SK-N-SH (cell line): ENCODE results near the gene PTPRK. TPM values are rescaled to one million over a fixed set of nuclear protein-coding genes. Genes with fewer than 3 reads are reported as not detected.
A peak's percentile ranks its signal among the peaks of the same experiment; 100 is the strongest.

ENCODE experiments used
- CTCF ChIA-PET: fragments of 300-600, 350-600 bp; formaldehyde crosslinking; extraction: SDS; loops from one replicate; lab custom pipeline; 2021; lab: Yijun Ruan, JAX
- POLR2A ChIA-PET: fragments of 350-600 bp; sonication (Branson Sonifier 250); formaldehyde crosslinking; extraction: SDS; loops from one replicate; lab custom pipeline; 2020; ENCODE audit warnings: antibody characterized with exemption, inconsistent platforms; lab: Yijun Ruan, JAX
- DNase-seq: peaks from one replicate; pipeline ENCODE4 v3.0.0; 2012
- H2AFZ ChIP-seq: fragments of 200-600 bp; sonication (generic); 2 replicates; pipeline ENCODE4 v1.8.1; 2016; ENCODE audit warnings: antibody characterized with exemption, mild to moderate bottlenecking, low read depth
- H3F3A ChIP-seq: fragments of 200-600 bp; sonication (generic); replicated peaks from 2 replicates; pipeline ENCODE3; 2016; ENCODE audit warnings: antibody characterized with exemption, mild to moderate bottlenecking; ENCODE audit not compliant: insufficient read depth
- H3K27ac ChIP-seq, 2 experiments: fragments of 200-500 bp in 1 of 2; fragments of 200-600 bp in 1 of 2; sonication (Bioruptor generic) in 1 of 2; sonication (generic), shearing (Covaris generic) in 1 of 2; 2 replicates each; pipeline versions ENCODE4 v1.5.1 to v1.6.1; 2014 to 2016; ENCODE audit warnings: low read depth in 2 of 2, inconsistent platforms in 1 of 2, low read length in 1 of 2, mild to moderate bottlenecking in 1 of 2, mixed read lengths in 1 of 2
- H3K27me3 ChIP-seq: fragments of 200-600 bp; sonication (generic), shearing (Covaris generic); 2 replicates; pipeline ENCODE4 v1.6.1; 2016; ENCODE audit warnings: mixed run types; ENCODE audit not compliant: insufficient read depth
- H3K36me3 ChIP-seq, 2 experiments: fragments of 200-500 bp in 1 of 2; fragments of 200-600 bp in 1 of 2; sonication (Bioruptor generic) in 1 of 2; sonication (generic) in 1 of 2; replicated peaks in 1 of 2; 2 replicates each; pipeline versions ENCODE3 to v1.5.1; 2014 to 2016; ENCODE audit warnings: low read length in 1 of 2, mild to moderate bottlenecking in 1 of 2; ENCODE audit not compliant: insufficient read depth in 2 of 2, control insufficient read depth in 1 of 2
- H3K4me1 ChIP-seq, 2 experiments: fragments of 200-500 bp in 1 of 2; fragments of 200-600 bp in 1 of 2; sonication (Bioruptor generic) in 1 of 2; sonication (generic), shearing (Covaris generic) in 1 of 2; 2 replicates each; pipeline versions ENCODE4 v1.5.1 to v1.6.1; 2014 to 2016; ENCODE audit warnings: low read depth in 1 of 2, low read length in 1 of 2, mixed run types in 1 of 2; ENCODE audit not compliant: insufficient read depth in 2 of 2, control insufficient read depth in 1 of 2
- H3K4me2 ChIP-seq: fragments of 200-600 bp; sonication (generic), shearing (Covaris generic); 2 replicates; pipeline ENCODE4 v1.6.1; 2017; ENCODE audit warnings: mixed run types
- H3K4me3 ChIP-seq, 2 experiments: fragments of 200-500 bp in 1 of 2; fragments of 200-600 bp in 1 of 2; sonication (Bioruptor generic) in 1 of 2; sonication (generic), shearing (Covaris generic) in 1 of 2; 2 replicates each; pipeline versions ENCODE4 v1.5.1 to v1.8.1; 2014 to 2016; ENCODE audit warnings: low read depth in 2 of 2, inconsistent platforms in 1 of 2, low read length in 1 of 2, mild to moderate bottlenecking in 1 of 2, mixed read lengths in 1 of 2, moderate library complexity in 1 of 2
- H3K79me2 ChIP-seq: fragments of 200-600 bp; sonication (generic); 2 replicates; pipeline ENCODE4 v1.8.1; 2017; ENCODE audit warnings: mild to moderate bottlenecking; ENCODE audit not compliant: insufficient read depth
- H3K9ac ChIP-seq: fragments of 200-600 bp; sonication (generic); 2 replicates; pipeline ENCODE4 v1.6.1; 2017; ENCODE audit warnings: mixed run types
- H3K9me2 ChIP-seq: fragments of 200-600 bp; sonication (generic); 2 replicates; pipeline ENCODE4 v1.6.1; 2017; ENCODE audit warnings: mixed run types
- H3K9me3 ChIP-seq: fragments of 200-600 bp; sonication (generic); 2 replicates; pipeline ENCODE4 v1.6.1; 2017; ENCODE audit warnings: mixed run types, mild to moderate bottlenecking, moderate library complexity
- H4K20me1 ChIP-seq: fragments of 200-600 bp; sonication (generic); 2 replicates; pipeline ENCODE4 v1.6.1; 2017; ENCODE audit warnings: mild to moderate bottlenecking, mixed run types; ENCODE audit not compliant: insufficient read depth
- CHD2 ChIP-seq: fragments of 150-350 bp; IDR thresholded peaks from 2 replicates; pipeline ENCODE4 v1.6.1; 2018; ENCODE audit warnings: low read length; ENCODE audit not compliant: partially characterized antibody
- ELF1 ChIP-seq: IDR thresholded peaks from 2 replicates; pipeline ENCODE4 v1.4.0; 2012
- EZH2phosphoT487 ChIP-seq: fragments of 200-600 bp; sonication (generic); IDR thresholded peaks from 2 replicates; pipeline ENCODE4 v1.6.1; 2017; ENCODE audit warnings: low read depth, mixed run types, mild to moderate bottlenecking, antibody characterized with exemption, moderate library complexity, borderline replicate concordance
- FOSL2 ChIP-seq: IDR thresholded peaks from 2 replicates; pipeline ENCODE4 v1.4.0; 2012; ENCODE audit warnings: low read depth, mild to moderate bottlenecking, moderate library complexity, borderline replicate concordance
- GATA2 ChIP-seq: sonication (generic); formaldehyde crosslinking; IDR thresholded peaks from 2 replicates; pipeline ENCODE4 v1.5.0; 2020; ENCODE audit warnings: mild to moderate bottlenecking, missing genetic modification reagents
- IRF3 ChIP-seq: fragments of 150-350 bp; IDR thresholded peaks from 2 replicates; pipeline ENCODE4 v1.6.1; 2016; ENCODE audit warnings: mild to moderate bottlenecking, low read depth, low read length
- MXI1 ChIP-seq: IDR thresholded peaks from 2 replicates; pipeline ENCODE4 v1.6.1; 2012; ENCODE audit warnings: mild to moderate bottlenecking, low read depth, low read length, improper control_type of control experiment
- RAD21 ChIP-seq: IDR thresholded peaks from 2 replicates; pipeline ENCODE4 v1.6.1; 2012; ENCODE audit warnings: mild to moderate bottlenecking, low read length
- RCOR1 ChIP-seq: fragments of 150-350 bp; IDR thresholded peaks from 2 replicates; pipeline ENCODE4 v1.6.1; 2017; ENCODE audit warnings: antibody characterized with exemption, low read length
- TAF1 ChIP-seq: IDR thresholded peaks from 2 replicates; pipeline ENCODE4 v1.6.1; 2012; ENCODE audit warnings: low read depth, mild to moderate bottlenecking, low read length, moderate library complexity, borderline replicate concordance
- TCF12 ChIP-seq: IDR thresholded peaks from 2 replicates; pipeline ENCODE4 v1.4.0; 2012
- TEAD4 ChIP-seq: IDR thresholded peaks from 2 replicates; pipeline ENCODE4 v1.4.0; 2012; ENCODE audit warnings: mild to moderate bottlenecking, borderline replicate concordance; ENCODE audit not compliant: insufficient read depth
- USF2 ChIP-seq: fragments of 150-350 bp; IDR thresholded peaks from 2 replicates; pipeline ENCODE4 v1.6.1; 2017; ENCODE audit warnings: antibody characterized with exemption, low read length, low read depth, borderline replicate concordance
- YY1 ChIP-seq: IDR thresholded peaks from 2 replicates; pipeline ENCODE4 v1.4.0; 2012; ENCODE audit warnings: low read depth, mild to moderate bottlenecking
- ZBTB33 ChIP-seq: IDR thresholded peaks from 2 replicates; pipeline ENCODE4 v1.4.0; 2012; ENCODE audit warnings: low read depth, borderline replicate concordance
- WGBS: methylation state at CpG from one replicate; pipeline ENCODE4 v1.1.6; 2017; ENCODE audit warnings: low lambda C conversion rate; 5-methylcytosine and 5-hydroxymethylcytosine counted together
- polyA plus RNA-seq, 3 experiments: library from polyadenylated mRNA; depleted of rRNA; stranded (reverse); fragments of >200 nt; gene quantifications; 2 replicates each; pipeline ENCODE4 v1.2.3, GENCODE V29; 2012
- TF ChIP-seq, protein P1 (sequence below): IDR thresholded peaks from 2 replicates; pipeline ENCODE4; 2012

PTPRK gene
- polyA plus RNA-seq, 1 of the 3 experiments (the other 2 are of a cell fraction), result 9.5 TPM

DNA sequence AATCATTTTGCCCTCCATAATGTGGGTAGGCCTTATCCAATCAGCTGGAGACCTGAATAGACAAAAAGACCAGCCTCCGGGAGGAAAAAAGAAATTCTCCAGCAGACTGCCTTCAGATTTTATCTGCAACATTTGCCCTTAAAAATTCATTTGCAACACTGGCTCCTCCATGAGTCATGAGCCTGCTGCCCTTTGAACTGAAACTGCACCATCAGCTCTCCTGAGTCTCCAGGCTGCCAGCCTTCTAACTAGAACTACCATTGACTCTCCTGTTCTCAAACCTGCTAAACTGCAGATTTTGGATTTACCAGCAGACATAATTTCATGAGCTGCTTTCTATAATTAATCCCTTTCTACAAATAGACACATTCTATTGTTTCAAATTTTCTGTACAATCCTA, 395.7 kb downstream of the PTPRK start:
- 61% methylated on average over 1 of the region's 1 CpG for WGBS

GRCh38 chr6:128121610-128122009, 398.8 kb downstream of the PTPRK start:
- H3K36me3 ChIP-seq, result no peaks in the 10 kb centered on the region
- no peak overlapping the region for H3K9ac ChIP-seq
- no peak overlapping the region for H3K27ac ChIP-seq
- H3F3A ChIP-seq, result peaks cover 7% of the 10 kb centered on the region
- no peaks in the 10 kb centered on the region for H3K9me3 ChIP-seq
- ChIA-PET CTCF (interaction anchor here (1.0 kb wide), 1 partner anchor 13 kb away, joined by 3 read pairs; no protein-coding TSS in a partner anchor), POLR2A (no interaction called here)
- no peaks in the 10 kb centered on the region; a peak in 1 of 4 replicates for H3K4me1 ChIP-seq
- H2AFZ ChIP-seq, result no peak overlapping the region
- no peak overlapping the region for H3K4me2 ChIP-seq
- no peak overlapping the region for H3K4me3 ChIP-seq
- no peaks in the 10 kb centered on the region for H3K9me2 ChIP-seq
- DNase-seq, result no peak
- H4K20me1 ChIP-seq, result no peaks in the 10 kb centered on the region
- WGBS, result 96% methylated on average over 2 of the region's 2 CpGs
- H3K79me2 ChIP-seq, result no peaks in the 10 kb centered on the region
- H3K27me3 ChIP-seq, result no peaks in the 10 kb centered on the region
- TF ChIP-seq TCF12 (no peak), TEAD4 (no peak), IRF3 (no peak), EZH2phosphoT487 (no peak), USF2 (no peak), CHD2 (no peak), MXI1 (no peak), ELF1 (no peak), YY1 (no peak), ZBTB33 (no peak), TAF1 (no peak), RCOR1 (no peak), GATA2 (CRISPR knock-in tag) (no peak)
- TF ChIP-seq, protein P1, sequence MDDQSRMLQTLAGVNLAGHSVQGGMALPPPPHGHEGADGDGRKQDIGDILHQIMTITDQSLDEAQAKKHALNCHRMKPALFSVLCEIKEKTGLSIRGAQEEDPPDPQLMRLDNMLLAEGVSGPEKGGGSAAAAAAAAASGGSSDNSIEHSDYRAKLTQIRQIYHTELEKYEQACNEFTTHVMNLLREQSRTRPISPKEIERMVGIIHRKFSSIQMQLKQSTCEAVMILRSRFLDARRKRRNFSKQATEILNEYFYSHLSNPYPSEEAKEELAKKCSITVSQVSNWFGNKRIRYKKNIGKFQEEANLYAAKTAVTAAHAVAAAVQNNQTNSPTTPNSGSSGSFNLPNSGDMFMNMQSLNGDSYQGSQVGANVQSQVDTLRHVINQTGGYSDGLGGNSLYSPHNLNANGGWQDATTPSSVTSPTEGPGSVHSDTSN, result no peak

More for the DNA sequence above, 395.7 kb downstream of the PTPRK start:
- H3K27ac ChIP-seq, result no peak overlapping the region
- H3F3A ChIP-seq, result peaks cover 7% of the 10 kb centered on the region
- TF ChIP-seq FOSL2 (peak; percentile 40; the same call in 1 of the 2 replicates), RAD21 (no peak), TCF12 (peak; percentile 25; the same call in 1 of the 2 replicates)
- TF ChIP-seq, protein P1, result 0 out of 2 replicates have a peak, but pooled peaks have one; percentile 8
- no peak overlapping the region for H3K9ac ChIP-seq
- peaks cover 0 to 12% of the 10 kb centered on the region in 2 experiments for H3K36me3 ChIP-seq
- H3K4me1 ChIP-seq, result no peaks in the 10 kb centered on the region
- H3K27me3 ChIP-seq, result no peaks in the 10 kb centered on the region
- H4K20me1 ChIP-seq, result 0 out of 2 replicates have a peak, but pooled peaks cover 2% of the 10 kb centered on the region
- no peaks in the 10 kb centered on the region for H3K9me2 ChIP-seq
- ChIA-PET CTCF (no interaction called here), POLR2A (no interaction called here)
- H3K79me2 ChIP-seq, result no peaks in the 10 kb centered on the region
- no peak overlapping the region for H2AFZ ChIP-seq
- H3K4me3 ChIP-seq, result no peak overlapping the region
- no peak overlapping the region for H3K4me2 ChIP-seq
- H3K9me3 ChIP-seq, result no peaks in the 10 kb centered on the region
- DNase-seq, result no peak
